GM18867 (cell line): ENCODE results near the gene DIP2C.
"Not testable (repeated sequence)": the region's sequence is repeated elsewhere in the genome, so short reads cannot be mapped to it uniquely, and the experiment has no call there.

Source experiments
- ATAC-seq: cut with Tn5 transposase; IDR thresholded peaks from one replicate; pipeline ENCODE4 v1.9.1; 2021; ENCODE audit warnings: mild to moderate bottlenecking, moderate library complexity; ENCODE audit not compliant: unreplicated experiment

Gene DIP2C

GRCh38 chr10:689452-690371 is at the start of gene DIP2C:
Gene DIP2C, minus strand, starts transcription at chr10:689668. Its CDS starts 90 bp downstream, at chr10:689578.
- no peak for ATAC-seq

GRCh38 chr10:734481-734880 is 45.0 kb upstream of the DIP2C start:
- ATAC-seq: no peak

- no peak for ATAC-seq
Observed at GRCh38 chr10:733086-733485, 43.6 kb upstream of the DIP2C start.

GRCh38 chr10:729213-729612 is 39.7 kb upstream of the DIP2C start:
- no peak for ATAC-seq

- ATAC-seq: no peak
Observed at GRCh38 chr10:728603-729002, 39.1 kb upstream of the DIP2C start.

- no peak for ATAC-seq
Observed at GRCh38 chr10:727162-727790, 37.8 kb upstream of the DIP2C start.

- no peak for ATAC-seq
Observed at GRCh38 chr10:725786-726185, 36.3 kb upstream of the DIP2C start.

- no peak for ATAC-seq
Observed at GRCh38 chr10:725302-725701, 35.8 kb upstream of the DIP2C start.

GRCh38 chr10:723973-724372 is 34.5 kb upstream of the DIP2C start:
- ATAC-seq: no peak

GRCh38 chr10:722281-723060 is 33.0 kb upstream of the DIP2C start:
- ATAC-seq: no peak

GRCh38 chr10:718143-718700 is 28.8 kb upstream of the DIP2C start:
- ATAC-seq: no peak

GRCh38 chr10:717458-717857 is 28.0 kb upstream of the DIP2C start:
- ATAC-seq: no peak

GRCh38 chr10:716821-717220 is 27.4 kb upstream of the DIP2C start:
- no peak for ATAC-seq

GRCh38 chr10:714214-714613 is 24.7 kb upstream of the DIP2C start:
- no peak for ATAC-seq

- no peak for ATAC-seq
Observed at GRCh38 chr10:712575-712974, 23.1 kb upstream of the DIP2C start.

- no peak for ATAC-seq
Observed at GRCh38 chr10:712089-712488, 22.6 kb upstream of the DIP2C start.

- no peak for ATAC-seq
Observed at GRCh38 chr10:707861-708260, 18.4 kb upstream of the DIP2C start.

GRCh38 chr10:707456-707855 is 18.0 kb upstream of the DIP2C start:
- ATAC-seq: no peak

- ATAC-seq: no peak
Observed at GRCh38 chr10:703118-703517, 13.7 kb upstream of the DIP2C start.

- ATAC-seq: not testable (repeated sequence)
Observed at GRCh38 chr10:700183-700582, 10.7 kb upstream of the DIP2C start.
